T-helper 2 cell (primary cell): Measurements from ENCODE around the gene OR10G7.
"Not testable (repeated sequence)": the region's sequence is repeated elsewhere in the genome, so short reads cannot be mapped to it uniquely, and the experiment has no call there.

Experiments used
- DNase-seq, 5 experiments: peaks; one replicate each; pipeline versions ENCODE4 v3.0.0 to v3.0.0-alpha.2; 2012 to 2022

OR10G7 gene

GRCh38 chr11:124039557-124039956 is 1.6 kb downstream of the OR10G7 start:
- DNase-seq, result no peak

GRCh38 chr11:124036666-124037065 is 4.5 kb downstream of the OR10G7 start:
- no peak for DNase-seq

DNA sequence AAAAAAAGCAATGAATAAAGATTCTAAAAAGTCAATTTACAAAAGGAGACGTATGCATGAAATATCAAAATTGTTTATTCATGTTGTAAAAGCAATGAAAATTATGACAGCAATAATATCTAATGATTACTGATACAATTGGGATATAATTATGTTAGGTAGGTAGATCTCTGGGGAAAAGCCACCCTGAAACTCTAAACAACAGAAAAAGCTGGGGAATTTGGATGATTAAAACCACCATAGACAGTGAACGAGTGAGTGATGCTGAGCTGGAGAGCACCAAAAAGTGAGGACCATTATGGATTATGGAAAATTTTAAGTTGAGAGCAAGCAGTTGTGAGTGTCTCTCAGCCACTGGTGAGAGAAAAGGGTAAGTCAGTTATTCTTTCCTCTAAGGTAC is 14.6 kb downstream of the OR10G7 start, which contains the start of gene OR10G8:
TSS of gene OR10G8 (plus strand) at position 301 of the 400 bp plus-strand sequence. CDS start 2,825 bp downstream, outside the sequence.
- no peak for DNase-seq

DNA sequence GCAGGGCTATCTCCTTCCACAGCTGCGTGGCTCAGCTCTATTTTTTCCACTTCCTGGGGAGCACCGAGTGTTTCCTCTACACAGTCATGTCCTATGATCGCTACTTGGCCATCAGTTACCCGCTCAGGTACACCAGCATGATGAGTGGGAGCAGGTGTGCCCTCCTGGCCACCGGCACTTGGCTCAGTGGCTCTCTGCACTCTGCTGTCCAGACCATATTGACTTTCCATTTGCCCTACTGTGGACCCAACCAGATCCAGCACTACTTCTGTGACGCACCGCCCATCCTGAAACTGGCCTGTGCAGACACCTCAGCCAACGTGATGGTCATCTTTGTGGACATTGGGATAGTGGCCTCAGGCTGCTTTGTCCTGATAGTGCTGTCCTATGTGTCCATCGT is 25.3 kb downstream of the OR10G7 start:
- DNase-seq, result not testable (repeated sequence)

DNA sequence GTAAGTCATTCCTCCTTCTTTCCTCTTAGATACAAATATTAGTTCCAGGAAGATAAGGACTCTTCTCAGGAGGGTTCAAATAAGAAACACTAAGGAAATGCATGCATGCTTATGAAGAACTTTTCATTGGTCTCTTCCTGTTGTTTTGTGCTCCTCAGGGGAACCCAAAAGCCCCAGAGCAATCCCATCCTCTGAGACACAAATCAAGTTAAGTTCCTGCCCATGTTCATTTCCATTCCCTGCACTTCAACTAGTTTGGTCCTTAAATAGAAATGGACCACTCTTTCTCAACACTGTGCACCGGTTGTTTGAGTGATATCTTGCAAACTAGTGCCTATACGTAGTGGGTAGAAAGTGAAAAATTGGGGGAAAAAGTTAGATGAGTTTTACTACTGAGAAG is 28.4 kb downstream of the OR10G7 start, which contains the start of gene OR10G4:
TSS of gene OR10G4 (plus strand) at position 301 of the 400 bp plus-strand sequence. CDS start 2,578 bp downstream, outside the sequence.
- DNase-seq, result no peak

- no peak for DNase-seq
Measured at GRCh38 chr11:123995119-123995518, 46.0 kb downstream of the OR10G7 start, which contains the start of gene OR10G6. TSS of gene OR10G6 (minus strand) at chr11:123995161. CDS start at chr11:123995161, 0 bp downstream.
